Measurements from ENCODE around the gene NGLY1.

The NGLY1 gene

DNA sequence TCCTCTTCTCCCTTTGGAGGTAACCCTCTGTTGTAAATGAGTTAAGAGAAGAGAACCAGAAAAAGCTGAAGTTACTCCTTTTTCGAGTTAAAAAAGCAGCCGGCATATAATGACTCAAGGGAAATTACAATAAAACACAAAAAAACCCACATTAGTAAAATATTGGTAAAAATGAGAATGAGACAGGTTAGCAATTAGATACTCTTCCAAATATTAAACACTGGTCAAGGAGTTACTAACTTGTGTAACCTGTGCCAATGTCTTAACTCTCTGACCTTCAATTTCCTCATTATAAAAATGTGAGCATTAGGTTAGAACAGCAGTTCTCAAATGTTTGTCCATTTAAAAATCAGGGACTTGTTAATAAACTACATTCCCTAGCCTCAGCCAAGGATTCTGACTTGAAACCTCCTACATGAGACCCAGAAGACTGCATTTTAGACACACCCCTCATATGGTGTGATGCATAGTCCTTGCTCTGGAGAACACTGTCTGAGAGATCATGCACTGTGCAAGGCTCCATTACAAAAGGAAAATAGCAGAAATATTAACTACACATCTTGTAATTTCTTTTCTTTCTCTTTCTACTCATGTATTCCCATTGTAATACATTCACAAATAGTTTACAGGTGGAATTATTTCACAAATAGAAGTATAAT lies 75.8 kb downstream of the NGLY1 start:
- DNase-seq = no peak

DNA sequence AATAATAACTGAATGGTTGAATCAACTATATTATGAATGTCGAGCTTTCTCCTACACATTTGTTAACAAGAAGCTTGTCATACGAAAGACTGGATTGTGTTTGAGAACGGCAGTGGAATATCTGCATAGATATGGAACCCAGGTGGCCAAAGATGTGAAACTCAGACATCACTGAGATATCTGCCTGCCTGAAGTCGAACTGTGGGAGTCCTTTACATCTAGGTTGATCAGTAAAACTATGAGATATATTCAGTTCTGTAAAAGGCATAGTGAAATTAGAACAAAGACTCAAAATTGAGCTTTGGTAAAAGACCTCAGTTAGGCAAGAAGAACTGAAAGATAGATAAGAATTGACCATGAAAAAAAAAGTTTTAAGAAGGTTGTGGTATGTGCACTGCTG lies 77.0 kb downstream of the NGLY1 start:
- DNase-seq = no peak

DNA sequence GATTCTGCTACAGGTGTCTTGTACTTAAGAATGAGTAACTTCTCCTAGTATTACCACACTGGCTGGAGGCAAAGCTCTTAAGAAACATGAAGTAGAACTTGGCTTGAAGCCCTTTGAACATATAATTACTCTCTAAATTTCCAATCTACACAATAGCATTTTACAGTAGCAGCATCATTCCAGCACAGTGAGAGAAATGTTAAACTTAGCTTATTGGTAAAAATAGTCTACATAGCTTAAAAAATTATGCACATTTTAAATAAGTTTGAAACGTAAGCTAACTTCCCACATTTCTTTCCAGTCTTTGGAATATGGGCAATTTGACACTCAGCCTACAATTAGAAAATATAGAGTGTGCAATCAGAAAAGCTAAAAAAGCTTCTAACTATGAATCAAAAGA lies 85.7 kb downstream of the NGLY1 start:
- no peak for DNase-seq

DNA sequence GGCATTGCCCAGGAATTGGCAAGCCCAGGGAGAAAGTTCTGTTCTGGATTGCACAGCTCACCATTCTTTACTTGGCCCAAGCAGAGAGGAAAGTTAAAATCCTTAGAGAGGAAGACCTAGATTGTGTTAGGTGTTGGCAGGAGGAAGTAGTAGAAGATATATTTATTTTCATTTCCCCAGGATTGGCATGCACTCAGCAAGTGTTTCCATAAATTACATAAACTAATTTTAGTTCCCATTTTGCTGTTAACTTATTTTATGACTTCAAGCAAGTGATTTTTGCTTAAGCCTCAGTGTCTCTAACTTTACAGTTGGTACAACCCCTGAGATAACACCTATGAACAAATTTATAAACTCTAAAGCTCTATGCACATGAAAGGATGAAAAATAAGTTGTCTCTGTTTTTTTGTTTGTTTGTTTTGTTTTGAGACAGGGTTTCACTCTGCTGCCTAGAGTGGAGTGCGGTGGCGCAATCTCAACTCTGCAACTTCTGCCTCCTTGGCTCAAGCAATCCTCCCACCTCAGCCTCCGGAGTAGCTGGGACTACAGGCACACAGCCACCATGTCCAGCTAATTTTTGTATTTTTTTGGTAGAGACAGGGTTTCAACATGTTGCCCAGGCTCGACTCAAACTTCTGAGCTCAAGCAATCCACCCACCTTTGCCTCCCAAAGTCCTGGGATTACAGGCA lies 87.4 kb downstream of the NGLY1 start:
- no peak for DNase-seq

DNA sequence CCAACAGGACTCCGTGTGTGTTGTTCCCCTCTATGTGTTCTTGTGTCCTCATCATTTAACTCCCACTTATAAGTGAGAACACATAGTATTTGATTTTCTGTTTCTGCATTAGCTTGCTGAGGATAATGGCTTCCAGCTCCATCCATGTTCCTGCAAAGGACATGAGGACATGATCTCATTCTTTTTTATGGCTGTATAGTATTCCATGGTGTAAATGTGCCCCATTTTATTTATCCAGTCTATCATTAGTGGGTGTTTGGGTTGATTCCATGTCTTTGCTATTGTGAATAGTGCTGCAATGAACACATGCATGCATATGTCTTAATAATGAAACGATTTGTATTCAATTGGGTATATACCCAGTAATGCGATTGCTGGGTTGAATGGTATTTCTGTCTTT lies 90.0 kb downstream of the NGLY1 start:
- DNase-seq = no peak

DNA sequence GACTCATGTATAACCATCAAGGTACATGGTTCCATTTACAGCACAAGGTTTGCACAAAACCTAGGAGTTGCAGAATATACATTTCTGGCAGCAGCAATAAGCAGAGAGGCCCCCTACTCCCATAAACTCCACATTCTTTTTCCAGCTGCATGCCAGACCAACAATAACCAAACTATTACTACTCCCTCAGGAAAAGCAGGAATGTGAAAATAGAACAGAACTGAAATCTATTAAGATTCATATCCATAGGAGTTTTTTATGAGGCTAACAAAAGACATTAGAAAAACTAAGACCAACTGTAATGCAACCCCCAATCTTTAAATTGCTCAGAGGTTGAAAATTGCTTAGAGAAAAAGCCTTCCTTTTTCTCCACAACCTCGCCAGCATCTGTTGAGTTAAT lies 90.9 kb downstream of the NGLY1 start:
- no peak for DNase-seq

DNA sequence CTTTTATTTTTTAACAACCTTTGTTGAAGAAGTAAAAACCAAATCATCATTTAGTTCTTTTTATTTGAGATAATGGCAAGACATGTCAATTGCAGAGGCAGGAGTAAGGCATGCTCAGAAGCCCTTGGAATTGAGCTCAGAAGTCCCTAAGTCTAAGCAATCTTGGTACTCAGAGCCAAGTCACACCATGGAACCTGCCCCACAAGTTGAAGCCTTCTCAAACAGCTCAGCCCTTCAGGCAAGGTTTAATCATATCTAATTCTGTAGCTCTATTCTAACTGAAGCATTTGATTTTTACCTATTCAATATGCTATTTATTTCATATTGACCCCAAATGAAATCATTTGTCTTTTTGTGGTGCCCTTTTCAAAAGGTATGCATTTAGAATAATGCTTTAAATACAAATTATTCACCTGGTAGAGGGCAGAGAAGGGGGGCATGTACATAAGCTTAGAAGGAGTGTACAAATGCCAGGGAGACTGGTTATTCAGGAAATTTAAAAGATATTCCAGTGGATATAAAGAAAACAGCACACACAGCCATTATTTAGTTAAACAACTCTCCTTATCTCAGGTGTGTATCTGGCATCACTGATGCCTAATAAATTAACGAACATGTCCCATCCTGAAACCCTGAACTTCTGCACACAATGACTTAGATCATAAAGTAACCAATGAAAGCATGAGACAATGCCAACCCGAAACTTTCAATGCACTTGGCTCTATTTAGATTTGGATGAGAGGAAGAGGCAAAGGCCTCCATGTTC lies 92.3 kb downstream of the NGLY1 start:
- DNase-seq = no peak

DNA sequence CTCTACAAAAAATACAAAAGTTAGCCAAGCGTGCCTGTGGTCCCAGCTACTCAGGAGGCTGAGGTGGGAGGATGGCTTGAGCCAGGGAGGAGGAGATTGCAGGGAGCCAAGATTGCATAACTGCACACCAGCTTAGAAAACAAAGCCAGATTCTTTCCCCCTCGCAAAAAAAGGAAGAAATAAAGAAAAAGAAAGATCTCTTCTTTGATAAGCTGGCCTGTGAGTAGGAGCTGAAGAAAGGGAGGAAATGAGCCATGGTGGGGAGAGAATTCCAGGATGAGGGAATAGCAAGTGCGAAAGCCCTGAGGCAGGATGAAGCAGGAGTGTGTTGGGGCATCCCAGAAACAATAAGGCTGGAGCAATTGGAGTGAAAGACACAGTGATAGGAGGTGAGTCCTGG lies 94.0 kb downstream of the NGLY1 start:
- no peak for DNase-seq

- DNase-seq = no peak
Observed at GRCh38 chr3:25687742-25688141, 95.5 kb downstream of the NGLY1 start.

- no peak for DNase-seq
Observed at GRCh38 chr3:25686766-25687165, 96.5 kb downstream of the NGLY1 start.

- no peak for DNase-seq
Observed at GRCh38 chr3:25683882-25684281, 99.4 kb downstream of the NGLY1 start.

DNA sequence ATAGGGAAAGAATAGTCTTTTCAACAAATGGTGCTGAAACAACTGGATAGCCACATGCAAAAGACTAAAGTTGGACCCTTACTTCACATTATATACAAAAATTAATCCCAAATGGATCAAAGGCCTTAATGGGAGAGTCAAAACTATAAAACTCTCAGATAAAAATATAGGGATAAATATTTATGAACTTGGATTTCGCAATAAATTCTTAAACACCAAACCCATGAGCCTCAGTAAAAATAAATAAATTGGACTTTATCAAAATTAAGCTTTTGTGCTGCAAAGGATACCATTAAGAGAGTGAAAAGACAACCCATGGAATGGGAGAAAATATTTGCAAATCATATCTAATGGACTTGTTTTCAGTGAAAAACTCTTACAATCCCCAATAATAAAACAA lies 99.8 kb downstream of the NGLY1 start:
- DNase-seq = no peak

DNA sequence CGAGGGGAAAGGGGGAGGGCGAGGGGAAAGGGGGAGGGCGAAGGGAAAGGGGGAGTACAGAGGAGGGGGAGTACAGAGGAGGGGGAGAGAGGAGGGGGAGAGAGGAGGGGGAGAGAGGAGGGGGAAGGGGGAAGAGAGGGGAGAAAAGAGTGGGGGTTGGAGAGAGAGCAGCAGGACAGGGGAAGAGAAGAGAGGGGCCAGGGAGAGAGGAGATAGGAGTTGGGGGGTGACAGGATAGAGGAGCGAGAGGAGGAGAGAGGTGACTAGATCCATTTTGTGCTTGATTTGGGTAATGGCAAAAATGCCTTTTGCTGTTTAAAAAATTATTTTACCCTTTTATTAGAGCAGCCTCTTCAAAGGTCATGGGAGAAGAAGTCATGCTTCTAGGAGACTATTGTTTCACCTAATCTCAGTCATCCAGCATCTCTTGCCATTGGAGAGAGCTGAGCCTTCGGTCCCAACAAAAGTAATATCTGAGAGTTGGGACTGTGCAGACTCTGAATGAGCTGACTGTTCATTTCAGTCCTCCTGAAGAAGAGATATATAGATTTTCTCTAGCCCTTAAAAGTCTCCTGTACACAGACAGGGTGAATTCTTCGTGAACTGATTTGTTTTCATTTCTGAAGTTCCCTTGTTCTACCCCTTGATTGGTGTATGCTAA lies 103.5 kb downstream of the NGLY1 start:
- DNase-seq = no peak

- DNase-seq = no peak
Observed at GRCh38 chr3:25679166-25679565, 104.1 kb downstream of the NGLY1 start.

- DNase-seq = no peak
Observed at GRCh38 chr3:25678581-25678980, 104.7 kb downstream of the NGLY1 start.

DNA sequence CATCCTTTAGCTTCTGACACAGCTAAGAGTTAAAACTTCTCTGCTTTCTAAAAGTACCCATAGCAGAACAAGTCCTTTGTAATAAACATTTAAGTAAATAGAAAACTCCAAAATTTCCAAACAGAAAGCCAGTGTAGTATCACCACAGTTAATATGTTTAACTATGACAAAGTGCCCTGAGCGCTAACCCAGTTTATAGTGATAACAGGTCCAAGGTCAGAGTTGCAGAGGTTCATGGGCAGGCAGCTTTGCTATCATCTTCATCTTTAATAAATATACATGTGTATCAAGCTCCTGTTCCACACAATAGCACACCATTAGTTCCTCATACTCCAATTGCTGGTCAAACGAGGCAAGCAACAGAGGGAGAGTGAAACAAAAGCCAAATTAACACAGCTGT lies 106.1 kb downstream of the NGLY1 start:
- DNase-seq = no peak

DNA sequence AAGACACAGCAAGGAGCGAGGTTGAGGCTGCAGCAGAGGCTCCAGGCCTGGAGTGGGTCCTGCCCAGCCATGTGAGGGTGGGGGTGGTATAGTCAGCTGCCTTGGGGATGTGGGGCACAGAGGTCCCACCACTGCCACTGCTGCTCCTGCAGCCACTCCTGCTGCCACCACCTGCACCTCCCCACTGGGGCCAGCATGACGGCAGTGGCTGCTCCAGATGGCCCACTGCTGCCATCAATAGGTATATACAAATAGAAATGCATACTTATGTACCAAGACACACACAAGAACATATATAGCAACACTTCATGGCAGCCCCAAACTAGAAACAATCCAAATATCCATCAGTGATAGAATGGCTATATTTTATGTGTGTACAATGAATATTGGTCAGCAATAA lies 108.6 kb downstream of the NGLY1 start:
- no peak for DNase-seq

- DNase-seq = no peak
Observed at GRCh38 chr3:25673738-25674298, 109.4 kb downstream of the NGLY1 start.
